ENCODE measurements around the gene CCDC24.

Gene CCDC24

GRCh38 chr1:44043176-44044070 lies 52.0 kb downstream of the CCDC24 start:
- DNase-seq (ENCODE audit: low spot score) = no peak

GRCh38 chr1:44044071-44044801 lies 52.8 kb downstream of the CCDC24 start:
- no peak for DNase-seq (ENCODE audit: low spot score)

DNA sequence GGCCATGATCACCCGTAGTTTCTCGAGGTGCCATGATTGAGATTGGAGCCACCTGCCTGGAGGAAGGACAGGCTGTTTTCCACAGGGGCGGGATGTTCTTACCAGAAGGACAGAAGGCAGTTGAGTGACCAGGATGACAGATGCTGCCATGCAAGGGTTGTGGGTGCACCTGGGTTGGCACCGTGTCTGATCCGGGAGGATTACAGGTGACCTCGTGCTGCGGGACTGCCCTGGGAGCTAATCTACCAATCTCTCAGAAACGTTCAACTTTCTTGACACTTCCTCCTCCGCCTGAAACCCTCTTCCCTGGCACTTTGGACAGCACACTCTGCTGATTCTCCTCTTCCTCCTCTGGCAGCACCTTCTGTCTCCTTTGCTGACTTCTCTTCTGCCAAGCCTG lies 53.7 kb downstream of the CCDC24 start:
- DNase-seq (ENCODE audit: low spot score) = no peak

Measured in ecto neural progenitor cell (in vitro differentiated cells).